Neuronal stem cell (in vitro differentiated cells): Measurements from ENCODE around the gene TEK.
A peak's percentile ranks its signal among the peaks of the same experiment; 100 is the strongest.

Experiments used
- DNase-seq: peaks from one replicate; pipeline ENCODE4 v3.0.0-alpha.2; 2013; ENCODE audit warnings: low spot score
- H2AFZ ChIP-seq: one replicate; pipeline ENCODE4 v1.6.1; 2013; ENCODE audit warnings: mild to moderate bottlenecking, low read length, inconsistent platforms
- H2AK5ac ChIP-seq: 2 replicates; pipeline ENCODE4 v1.6.1; 2013; ENCODE audit warnings: low read depth, mild to moderate bottlenecking, inconsistent platforms, low read length, moderate library complexity, mixed read lengths
- H2BK120ac ChIP-seq: 2 replicates; pipeline ENCODE4 v1.6.1; 2013; ENCODE audit warnings: low read depth, mild to moderate bottlenecking, inconsistent platforms, low read length, moderate library complexity, mixed read lengths
- H2BK12ac ChIP-seq: one replicate; pipeline ENCODE4 v1.6.1; 2013; ENCODE audit warnings: low read length, inconsistent platforms
- H2BK15ac ChIP-seq: 2 replicates; pipeline ENCODE4 v1.6.1; 2013; ENCODE audit warnings: mild to moderate bottlenecking, low read length, inconsistent platforms, mixed read lengths
- H2BK5ac ChIP-seq: one replicate; pipeline ENCODE4 v1.6.1; 2013; ENCODE audit warnings: inconsistent platforms, mild to moderate bottlenecking, low read length, moderate library complexity
- H3K14ac ChIP-seq: one replicate; pipeline ENCODE4 v1.6.1; 2013; ENCODE audit warnings: low read length, inconsistent platforms
- H3K18ac ChIP-seq: 2 replicates; pipeline ENCODE4 v1.6.1; 2013; ENCODE audit warnings: low read length, inconsistent platforms
- H3K23ac ChIP-seq: 2 replicates; pipeline ENCODE4 v1.6.1; 2013; ENCODE audit warnings: low read depth, mild to moderate bottlenecking, mixed read lengths, low read length, inconsistent platforms; ENCODE audit not compliant: poor library complexity
- H3K27ac ChIP-seq: replicated peaks from 3 replicates; pipeline ENCODE4 v1.5.1; 2013; ENCODE audit warnings: low read length, inconsistent platforms
- H3K27me3 ChIP-seq, 3 experiments: 2 replicates each; pipeline ENCODE4 v1.6.1; 2013; ENCODE audit warnings: low read length in 3 of 3, mild to moderate bottlenecking in 2 of 3, inconsistent platforms in 1 of 3, low read depth in 1 of 3, mixed read lengths in 1 of 3, moderate library complexity in 1 of 3; ENCODE audit not compliant: control insufficient read depth in 3 of 3, insufficient read depth in 3 of 3
- H3K36me3 ChIP-seq, 2 donors: replicated peaks in 1 of 2; 2 replicates each; pipeline ENCODE4 v1.6.1; 2013; ENCODE audit warnings: low read length in 2 of 2; ENCODE audit not compliant: control insufficient read depth in 2 of 2, insufficient read depth in 2 of 2
- H3K4ac ChIP-seq: 2 replicates; pipeline ENCODE4 v1.6.1; 2013; ENCODE audit warnings: inconsistent platforms, mild to moderate bottlenecking, low read length, moderate library complexity
- H3K4me1 ChIP-seq, 2 donors: 1 replicate in 1 of 2; 2 replicates in 1 of 2; pipeline ENCODE4 v1.6.1; 2013; ENCODE audit warnings: low read length in 2 of 2, low read depth in 1 of 2; ENCODE audit not compliant: control insufficient read depth in 2 of 2, insufficient read depth in 1 of 2
- H3K4me2 ChIP-seq: one replicate; pipeline ENCODE4 v1.6.1; 2013; ENCODE audit warnings: mild to moderate bottlenecking, low read length, inconsistent platforms; ENCODE audit not compliant: insufficient read depth, poor library complexity, severe bottlenecking
- H3K4me3 ChIP-seq, 2 donors: 2 replicates each; pipeline ENCODE4 v1.5.1; 2013; ENCODE audit warnings: low read length in 2 of 2, mild to moderate bottlenecking in 2 of 2, inconsistent platforms in 1 of 2, moderate library complexity in 1 of 2
- H3K79me1 ChIP-seq: one replicate; pipeline ENCODE4 v1.6.1; 2013; ENCODE audit warnings: low read depth, mild to moderate bottlenecking, inconsistent platforms, low read length, moderate library complexity
- H3K9ac ChIP-seq: one replicate; pipeline ENCODE4 v1.6.1; 2013; ENCODE audit warnings: mild to moderate bottlenecking, low read depth, low read length, inconsistent platforms; ENCODE audit not compliant: poor library complexity
- H3K9me3 ChIP-seq, 2 donors: replicated peaks in 1 of 2; 2 replicates each; pipeline versions ENCODE3 to v1.6.1; 2013; ENCODE audit warnings: low read length in 2 of 2, mild to moderate bottlenecking in 2 of 2, inconsistent platforms in 1 of 2, low read depth in 1 of 2, mixed read lengths in 1 of 2, moderate library complexity in 1 of 2; ENCODE audit not compliant: control insufficient read depth in 2 of 2, insufficient read depth in 1 of 2
- H4K8ac ChIP-seq: one replicate; pipeline ENCODE4 v1.6.1; 2013; ENCODE audit warnings: low read depth, mild to moderate bottlenecking, inconsistent platforms, low read length, moderate library complexity
- H4K91ac ChIP-seq: one replicate; pipeline ENCODE4 v1.6.1; 2013; ENCODE audit warnings: low read length, low read depth, mild to moderate bottlenecking, inconsistent platforms; ENCODE audit not compliant: poor library complexity
- WGBS, 2 donors: extraction: QIAGEN DNeasy Blood & Tissue Kit; methylation state at CpG; one replicate each; pipeline ENCODE4 v1.1.7; 2013; ENCODE audit warnings: missing lambda C conversion rate in 2 of 2, mixed read lengths in 1 of 2; ENCODE audit not compliant: insufficient read length in 2 of 2, insufficient replicate concordance in 1 of 2; ENCODE audit errors: extremely low coverage in 2 of 2; 5-methylcytosine and 5-hydroxymethylcytosine counted together

The TEK gene

DNA sequence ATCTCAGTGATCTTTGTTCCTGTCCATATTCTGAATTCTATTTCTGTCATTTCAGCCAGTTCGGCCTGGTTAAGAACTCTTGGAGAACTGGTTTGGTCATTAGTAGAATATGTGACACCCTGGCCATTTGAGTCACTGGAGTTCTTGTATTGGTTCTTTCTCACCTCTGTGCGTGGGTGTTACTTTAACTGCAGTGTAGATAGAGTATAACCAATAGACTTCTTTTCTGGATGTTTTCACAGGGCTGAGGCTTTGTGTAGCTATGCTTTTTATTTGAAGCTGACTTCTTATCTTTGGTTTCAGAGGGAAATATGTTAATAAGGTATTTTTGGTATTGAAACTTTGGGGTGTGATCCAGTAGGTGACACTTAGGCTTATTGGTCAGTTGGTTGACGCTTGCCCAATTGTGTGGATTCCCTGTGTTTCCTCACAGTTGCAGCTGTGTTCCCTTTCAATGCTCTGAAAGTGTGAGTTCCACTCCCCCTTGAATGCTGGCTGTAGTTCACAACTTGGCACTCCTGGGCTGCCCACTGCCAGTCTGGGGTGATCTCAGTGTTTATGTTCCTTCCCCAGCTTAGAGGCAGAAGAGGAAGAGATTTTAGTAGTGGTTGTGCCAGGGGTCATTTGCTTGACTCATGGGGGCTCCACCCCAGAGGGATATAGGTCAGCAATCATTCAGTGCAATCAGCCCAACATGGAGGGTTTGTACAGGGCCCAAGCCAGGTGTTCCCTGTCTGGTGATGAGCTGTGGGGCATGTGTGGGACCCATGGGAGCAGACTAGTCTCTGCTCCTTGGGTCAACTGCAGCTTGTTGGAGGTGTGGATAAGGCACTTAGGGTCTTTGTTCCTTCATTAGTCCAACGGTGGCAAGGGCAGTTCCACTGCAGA is 34.9 kb upstream of the TEK start:
- no CpG with 5 or more reads among the region's 4 CpGs for WGBS, 2 donors
- H2BK120ac ChIP-seq, result no peak overlapping the region

DNA sequence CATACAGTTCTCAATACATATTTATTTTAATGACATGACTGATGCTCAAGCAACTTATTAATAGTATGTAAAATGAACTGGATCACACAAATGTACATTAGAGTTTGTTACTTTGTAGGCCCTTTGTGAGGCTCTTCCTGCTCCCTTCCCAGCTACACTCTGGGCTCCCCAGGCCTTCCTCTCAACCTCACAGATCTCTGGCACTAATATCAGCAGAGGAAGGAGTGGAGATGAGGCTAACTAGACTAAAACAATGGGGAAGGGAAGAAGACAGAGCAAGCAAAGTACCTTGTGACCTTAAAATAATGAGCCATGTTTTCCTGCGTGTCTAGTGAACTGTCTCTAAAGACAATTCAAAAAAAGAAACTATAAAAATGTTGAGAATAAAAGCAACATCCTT is 30.3 kb upstream of the TEK start:
- no peak for DNase-seq

More for the DNA sequence above, 34.9 kb upstream of the TEK start:
- Histone ChIP-seq H3K18ac (no peak overlapping the region), H3K14ac (no peak overlapping the region), H3K4me1 (no peaks in the 10 kb centered on the region), H3K36me3 (no peaks in the 10 kb centered on the region), H3K4ac (no peak overlapping the region), H3K9ac (no peak overlapping the region), H3K9me3 (no peaks in the 10 kb centered on the region), H3K4me3 (no peak overlapping the region), H2BK12ac (no peak overlapping the region), H2AK5ac (no peak overlapping the region), H3K27me3 (peaks cover 0 to 2% (median 0%) of the 10 kb centered on the region in 3 experiments), H3K23ac (no peak overlapping the region), H2AFZ (no peak overlapping the region), H4K8ac (no peak overlapping the region), H2BK5ac (no peak overlapping the region), H3K4me2 (no peak overlapping the region), H4K91ac (no peak overlapping the region), H2BK15ac (no peak overlapping the region), H3K27ac (no peak overlapping the region), H3K79me1 (no peaks in the 10 kb centered on the region)
- DNase-seq, result no peak

DNA sequence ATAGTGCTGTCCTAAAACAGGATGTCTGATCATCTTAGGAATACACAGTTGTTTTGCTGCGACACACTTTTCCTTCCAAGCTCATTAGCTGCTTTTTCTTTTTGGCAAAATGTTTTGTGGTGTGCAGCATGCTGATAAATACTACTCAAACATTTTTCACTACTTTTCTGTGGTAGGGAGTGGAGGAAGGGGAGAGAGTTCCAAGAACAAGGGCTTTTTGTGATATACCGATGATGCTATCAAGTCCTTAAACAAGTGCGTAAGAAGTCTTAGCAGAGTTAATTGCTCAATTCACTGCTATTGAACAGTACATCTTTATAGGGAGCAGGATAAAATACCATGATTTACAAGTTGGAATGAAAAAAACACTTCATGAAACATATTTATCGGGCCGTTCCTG is 23.6 kb upstream of the TEK start:
- Histone ChIP-seq H3K9ac (no peak overlapping the region), H3K27me3 (no peaks in the 10 kb centered on the region), H3K79me1 (no peaks in the 10 kb centered on the region), H2BK120ac (no peak overlapping the region), H2BK15ac (no peak overlapping the region), H3K4me1 (no peaks in the 10 kb centered on the region), H3K18ac (no peak overlapping the region), H3K14ac (no peak overlapping the region), H2AFZ (no peak overlapping the region), H2BK5ac (no peak overlapping the region), H4K8ac (no peak overlapping the region), H2AK5ac (no peak overlapping the region), H3K4me3 (no peak overlapping the region), H3K9me3 (no peaks in the 10 kb centered on the region), H4K91ac (no peak overlapping the region), H3K27ac (no peak overlapping the region), H3K4me2 (no peak overlapping the region), H3K4ac (no peak overlapping the region), H3K36me3 (peaks cover 0 to 3% of the 10 kb centered on the region in 2 donors), H2BK12ac (no peak overlapping the region), H3K23ac (no peak overlapping the region)
- no CpG with 5 or more reads among the region's 5 CpGs for WGBS, 2 donors
- DNase-seq, result no peak

More for the DNA sequence above, 30.3 kb upstream of the TEK start:
- Histone ChIP-seq H3K4me3 (no peak overlapping the region), H3K9ac (no peak overlapping the region), H4K91ac (no peak overlapping the region), H2BK12ac (no peak overlapping the region), H2BK120ac (no peak overlapping the region), H2BK5ac (no peak overlapping the region), H3K4ac (no peak overlapping the region), H3K79me1 (no peaks in the 10 kb centered on the region), H3K23ac (no peak overlapping the region), H3K4me1 (no peaks in the 10 kb centered on the region), H4K8ac (no peak overlapping the region), H3K36me3 (peaks cover 0 to 3% of the 10 kb centered on the region in 2 donors), H3K27ac (no peak overlapping the region), H2AFZ (no peak overlapping the region), H3K18ac (no peak overlapping the region), H2AK5ac (no peak overlapping the region), H3K14ac (no peak overlapping the region), H3K27me3 (peaks cover 0 to 2% (median 0%) of the 10 kb centered on the region in 3 experiments), H3K4me2 (no peak overlapping the region), H2BK15ac (no peak overlapping the region), H3K9me3 (no peaks in the 10 kb centered on the region)
- no CpG with 5 or more reads among the region's 1 CpG for WGBS, 2 donors

DNA sequence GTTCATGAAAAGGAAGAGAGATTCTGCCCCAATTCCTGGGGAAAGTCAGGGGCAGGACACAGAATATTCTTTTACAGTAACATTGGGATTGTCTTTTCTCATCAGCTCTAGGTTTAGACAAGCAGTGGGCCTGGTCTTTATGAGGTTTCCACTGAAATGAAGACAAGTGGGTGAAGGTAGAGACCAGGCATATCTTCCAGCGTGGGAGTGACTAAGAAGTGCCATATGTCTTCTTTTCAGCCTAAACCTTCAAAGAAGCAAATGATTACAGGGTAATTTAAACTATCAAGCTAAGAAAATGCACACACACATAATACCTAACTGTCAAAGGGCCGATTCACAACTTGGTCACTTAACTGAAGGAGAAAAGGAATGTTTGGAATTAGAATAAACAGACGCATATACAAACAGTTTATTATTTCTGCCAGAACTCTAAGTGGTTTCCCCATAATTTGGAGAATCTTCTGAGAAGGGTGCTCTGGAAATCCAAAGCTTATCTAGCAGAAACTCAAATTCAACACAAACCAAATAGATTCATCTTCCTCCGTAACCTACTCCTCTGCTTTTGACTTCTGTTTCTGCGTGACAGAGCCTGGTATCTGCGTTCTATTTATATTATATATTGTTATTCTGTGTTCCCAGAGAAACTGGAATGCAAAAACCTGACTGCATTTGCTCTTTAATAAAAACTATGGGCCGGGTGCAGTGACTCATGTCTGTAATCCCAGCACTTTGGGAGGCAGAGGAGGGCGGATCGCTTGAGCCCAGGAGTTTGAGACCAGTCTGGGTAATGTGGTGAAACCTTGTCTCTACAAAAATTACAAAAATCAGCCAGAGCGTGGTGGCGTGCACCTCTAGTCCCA is 22.0 kb upstream of the TEK start:
- no peaks in the 10 kb centered on the region for H3K9me3 ChIP-seq
- H3K18ac ChIP-seq, result no peak overlapping the region
- no peak overlapping the region for H3K9ac ChIP-seq
- no CpG with 5 or more reads among the region's 11 CpGs for WGBS, 2 donors
- H3K27ac ChIP-seq, result no peak overlapping the region
- H2BK5ac ChIP-seq, result no peak overlapping the region
- H2AK5ac ChIP-seq, result no peak overlapping the region
- no peaks in the 10 kb centered on the region for H3K27me3 ChIP-seq
- DNase-seq, result no peak
- H3K4me3 ChIP-seq, result no peak overlapping the region
- H4K8ac ChIP-seq, result no peak overlapping the region
- no peak overlapping the region for H3K4me2 ChIP-seq
- no peak overlapping the region for H2AFZ ChIP-seq
- no peak overlapping the region for H3K23ac ChIP-seq
- peak overlapping the region; percentile 38 for H3K14ac ChIP-seq
- no peak overlapping the region for H2BK15ac ChIP-seq
- H4K91ac ChIP-seq, result no peak overlapping the region
- no peak overlapping the region for H2BK12ac ChIP-seq
- H3K36me3 ChIP-seq, result no peaks in the 10 kb centered on the region
- no peak overlapping the region for H2BK120ac ChIP-seq
- no peaks in the 10 kb centered on the region for H3K79me1 ChIP-seq
- no peaks in the 10 kb centered on the region for H3K4me1 ChIP-seq
- H3K4ac ChIP-seq, result no peak overlapping the region
